Middle frontal gyrus (tissue), 1 donor: ENCODE measurements around the gene IGFBP2.

Experiments
- DNase-seq: peaks from one replicate; pipeline ENCODE4 v3.0.0-alpha.2; 2015; ENCODE audit warnings: low spot score; ENCODE audit errors: extremely low spot score

Gene IGFBP2

GRCh38 chr2:216661639-216662375 is 28.6 kb downstream of the IGFBP2 start:
- no peak for DNase-seq

- DNase-seq, result no peak
These were observed 29.9 kb downstream of the IGFBP2 start for GRCh38 chr2:216663106-216663505.

GRCh38 chr2:216663846-216664245 is 30.6 kb downstream of the IGFBP2 start:
- no peak for DNase-seq

- no peak for DNase-seq
These were observed 31.4 kb downstream of the IGFBP2 start for GRCh38 chr2:216664593-216665034.

GRCh38 chr2:216665242-216665641 is 32.0 kb downstream of the IGFBP2 start:
- no peak for DNase-seq

- no peak for DNase-seq
These were observed 32.5 kb downstream of the IGFBP2 start for GRCh38 chr2:216665717-216666116.

- DNase-seq, result peak; percentile 50
These were observed 33.4 kb downstream of the IGFBP2 start for GRCh38 chr2:216666461-216667233.

- no peak for DNase-seq
These were observed 37.3 kb downstream of the IGFBP2 start for GRCh38 chr2:216670266-216671080.

GRCh38 chr2:216671081-216671411 is 37.8 kb downstream of the IGFBP2 start:
- no peak for DNase-seq

- no peak for DNase-seq
These were observed 38.6 kb downstream of the IGFBP2 start for GRCh38 chr2:216671791-216672343.

- no peak for DNase-seq
These were observed 39.2 kb downstream of the IGFBP2 start for GRCh38 chr2:216672466-216672865.

GRCh38 chr2:216673021-216673420 is 39.8 kb downstream of the IGFBP2 start:
- DNase-seq, result no peak

- DNase-seq, result no peak
These were observed 40.4 kb downstream of the IGFBP2 start for GRCh38 chr2:216673609-216674008.

GRCh38 chr2:216674376-216674775 is 41.2 kb downstream of the IGFBP2 start:
- no peak for DNase-seq

- no peak for DNase-seq
These were observed 43.4 kb downstream of the IGFBP2 start for GRCh38 chr2:216676630-216677029.

- no peak for DNase-seq
These were observed 44.3 kb downstream of the IGFBP2 start for GRCh38 chr2:216677439-216678097.

GRCh38 chr2:216678098-216678465 is 44.9 kb downstream of the IGFBP2 start:
- no peak for DNase-seq

GRCh38 chr2:216678813-216679657 is 45.8 kb downstream of the IGFBP2 start:
- no peak for DNase-seq

GRCh38 chr2:216679658-216680024 is 46.4 kb downstream of the IGFBP2 start:
- no peak for DNase-seq

- no peak for DNase-seq
These were observed 47.9 kb downstream of the IGFBP2 start for GRCh38 chr2:216680951-216681629.
